Stimulated activated CD4-positive, alpha-beta T cell treated with anti-CD3 and anti-CD28 coated beads, Interleukin-12 subunit alpha, Interleukin-12 subunit beta, amount 100 ng/mL, for 4 hours (primary cell): Measurements from ENCODE around the gene VSIG8.

Experiments used
- DNase-seq: peaks from one replicate; pipeline ENCODE4 v3.0.0-alpha.2; 2020

The VSIG8 gene

GRCh38 chr1:159882527-159882862 is 20.0 kb upstream of the VSIG8 start:
- DNase-seq = no peak

- DNase-seq = no peak
These were observed 19.4 kb upstream of the VSIG8 start for GRCh38 chr1:159881622-159882526.

- no peak for DNase-seq
These were observed 18.0 kb upstream of the VSIG8 start for GRCh38 chr1:159880430-159880829.

- DNase-seq = no peak
These were observed 17.5 kb upstream of the VSIG8 start for GRCh38 chr1:159879977-159880376.

GRCh38 chr1:159879136-159879535 is 16.7 kb upstream of the VSIG8 start:
- DNase-seq = no peak

GRCh38 chr1:159877695-159878444 is 15.4 kb upstream of the VSIG8 start:
- DNase-seq = no peak

GRCh38 chr1:159873530-159874143 is 11.2 kb upstream of the VSIG8 start:
- DNase-seq = no peak

- DNase-seq = no peak
These were observed 10.4 kb upstream of the VSIG8 start for GRCh38 chr1:159872891-159873290.

- no peak for DNase-seq
These were observed 8.2 kb upstream of the VSIG8 start for GRCh38 chr1:159870704-159871103.

GRCh38 chr1:159869607-159870006 is 7.2 kb upstream of the VSIG8 start:
- DNase-seq = no peak

- DNase-seq = no peak
These were observed 6.7 kb upstream of the VSIG8 start for GRCh38 chr1:159869173-159869572.

- no peak for DNase-seq
These were observed 6.3 kb upstream of the VSIG8 start for GRCh38 chr1:159868766-159869165.

- DNase-seq = no peak
These were observed 5.2 kb upstream of the VSIG8 start for GRCh38 chr1:159867664-159868026.

GRCh38 chr1:159866905-159867663 is 4.6 kb upstream of the VSIG8 start:
- no peak for DNase-seq

GRCh38 chr1:159866066-159866465 is 3.6 kb upstream of the VSIG8 start:
- no peak for DNase-seq

- no peak for DNase-seq
These were observed 1.8 kb upstream of the VSIG8 start for GRCh38 chr1:159864262-159864661.

GRCh38 chr1:159862031-159862430 is 426 bp downstream of the VSIG8 start:
- DNase-seq = no peak

GRCh38 chr1:159861218-159861617 is 1.2 kb downstream of the VSIG8 start:
- DNase-seq = no peak

- DNase-seq = no peak
These were observed 2.0 kb downstream of the VSIG8 start for GRCh38 chr1:159860456-159860855.

GRCh38 chr1:159859767-159860322 is 2.6 kb downstream of the VSIG8 start:
- DNase-seq = no peak

- DNase-seq = no peak
These were observed 4.6 kb downstream of the VSIG8 start for GRCh38 chr1:159857889-159858288.

- no peak for DNase-seq
These were observed 5.9 kb downstream of the VSIG8 start for GRCh38 chr1:159856576-159856975.

GRCh38 chr1:159855709-159856108 is 6.7 kb downstream of the VSIG8 start:
- DNase-seq = no peak
